GM19397 (cell line): ENCODE measurements around the gene SPATA31A7.
"Not testable (repeated sequence)": the region's sequence is repeated elsewhere in the genome, so short reads cannot be mapped to it uniquely, and the experiment has no call there.

Experiments used
- ATAC-seq: cut with Tn5 transposase; IDR thresholded peaks from one replicate; pipeline ENCODE4 v1.9.1; 2021; ENCODE audit warnings: mild to moderate bottlenecking, moderate library complexity; ENCODE audit not compliant: unreplicated experiment

SPATA31A7 gene

GRCh38 chr9:61189736-61190135 is at the start of gene SPATA31A7:
SPATA31A7 (plus strand) TSS chr9:61190036; CDS start chr9:61190065, 29 bp downstream.
- ATAC-seq, result not testable (repeated sequence)

- ATAC-seq, result not testable (repeated sequence)
These were observed 36.6 kb downstream of the SPATA31A7 start for GRCh38 chr9:61226438-61226837.
